Esophagus squamous epithelium (tissue), 4 donors: ENCODE measurements around the gene ASB18.

ENCODE experiments used
- CTCF ChIP-seq, 6 experiments: fragments of 450-650 bp in 4 of 6; fragments of 200-600 bp in 2 of 6; sonication (generic) in 2 of 6; IDR thresholded peaks; one replicate each; pipeline ENCODE4 v1.5.1; 2016 to 2019; ENCODE audit warnings: antibody characterized with exemption in 6 of 6, mild to moderate bottlenecking in 4 of 6, moderate library complexity in 4 of 6
- POLR2A ChIP-seq, 4 donors: fragments of 450-650 bp; IDR thresholded peaks; one replicate each; pipeline ENCODE4 v1.6.1; 2017; ENCODE audit warnings: antibody characterized with exemption in 4 of 4, mild to moderate bottlenecking in 4 of 4, moderate library complexity in 3 of 4

- TF ChIP-seq POLR2A (IDR thresholded peaks at IDR 0.05) (no peak), CTCF (IDR thresholded peaks at IDR 0.05) (no peak)
Observed at GRCh38 chr2:236158969-236159777, 105.0 kb downstream of the ASB18 start.
